ENCODE measurements around the gene C12orf57. TPM values are rescaled to one million over a fixed set of nuclear protein-coding genes. Genes with fewer than 3 reads are reported as not detected.

The C12orf57 gene
- polyA plus RNA-seq, 4 donors = 119 to 379 (median 273) TPM

- DNase-seq (peak; percentile 98), FAIRE-seq (no peak)
- Histone ChIP-seq H3K4me1 (ENCODE audit: control insufficient read depth in 3 of 3, insufficient read depth in 2 of 3, low read depth in 1 of 3, low read length in 2 of 3) (peaks cover 4 to 23% (median 5%) of the 10 kb centered on the region in 3 donors), H3K27ac (ENCODE audit: low read depth in 1 of 3, low read length in 2 of 3) (peak overlapping the region; percentile 82 to 99 (median 92)), H3K4me3 (ENCODE audit: low read depth in 1 of 3, low read length in 3 of 3) (peak overlapping the region in 2 of 3 donors; percentile 50 to 60), H3K9me3 (ENCODE audit: control insufficient read depth in 2 of 2, insufficient read depth in 1 of 2, low read depth in 1 of 2, low read length in 1 of 2) (no peaks in the 10 kb centered on the region), H3K36me3 (ENCODE audit: control insufficient read depth in 3 of 3, insufficient read depth in 2 of 3, low read depth in 1 of 3, low read length in 3 of 3) (peaks cover 0 to 28% (median 2%) of the 10 kb centered on the region in 3 donors), H3K27me3 (ENCODE audit: control insufficient read depth in 3 of 3, insufficient read depth in 3 of 3, low read length in 3 of 3) (no peaks in the 10 kb centered on the region)
- 3 to 21% (median 4%) methylated on average over 29 to 32 of the region's 32 CpGs for WGBS, 3 donors
These were observed 2.5 kb downstream of the C12orf57 start for GRCh38 chr12:6946033-6946919.

- no peaks in the 10 kb centered on the region for H3K9me3 ChIP-seq (ENCODE audit: control insufficient read depth in 2 of 2, insufficient read depth in 1 of 2, low read depth in 1 of 2, low read length in 1 of 2)
- FAIRE-seq (no peak), DNase-seq (peak in 1 of 2 donors; percentile 35)
- peaks cover 0 to 26% (median under 1%) of the 10 kb centered on the region in 3 donors for H3K36me3 ChIP-seq (ENCODE audit: control insufficient read depth in 3 of 3, insufficient read depth in 2 of 3, low read depth in 1 of 3, low read length in 3 of 3)
- peaks cover 4 to 23% (median 5%) of the 10 kb centered on the region in 3 donors for H3K4me1 ChIP-seq (ENCODE audit: control insufficient read depth in 3 of 3, insufficient read depth in 2 of 3, low read depth in 1 of 3, low read length in 2 of 3)
- 28 to 52% (median 38%) methylated on average over 8 of the region's 8 CpGs for WGBS, 3 donors
- H3K27ac ChIP-seq (ENCODE audit: low read depth in 1 of 3, low read length in 2 of 3) = peak overlapping the region; percentile 38 to 99 (median 62)
- peak overlapping the region in 2 of 3 donors; percentile 50 to 60 for H3K4me3 ChIP-seq (ENCODE audit: low read depth in 1 of 3, low read length in 3 of 3)
- no peaks in the 10 kb centered on the region for H3K27me3 ChIP-seq (ENCODE audit: control insufficient read depth in 3 of 3, insufficient read depth in 3 of 3, low read length in 3 of 3)
These were observed 3.1 kb downstream of the C12orf57 start for GRCh38 chr12:6946920-6947374.

- FAIRE-seq (no peak), DNase-seq (no peak)
- H3K27me3 ChIP-seq (ENCODE audit: control insufficient read depth in 3 of 3, insufficient read depth in 3 of 3, low read length in 3 of 3) = no peaks in the 10 kb centered on the region
- no peaks in the 10 kb centered on the region for H3K9me3 ChIP-seq (ENCODE audit: control insufficient read depth in 2 of 2, insufficient read depth in 1 of 2, low read depth in 1 of 2, low read length in 1 of 2)
- H3K4me3 ChIP-seq (ENCODE audit: low read depth in 1 of 3, low read length in 3 of 3) = no peak overlapping the region
- peaks cover 4 to 23% (median 5%) of the 10 kb centered on the region in 3 donors for H3K4me1 ChIP-seq (ENCODE audit: control insufficient read depth in 3 of 3, insufficient read depth in 2 of 3, low read depth in 1 of 3, low read length in 2 of 3)
- H3K27ac ChIP-seq (ENCODE audit: low read depth in 1 of 3, low read length in 2 of 3) = no peak overlapping the region
- H3K36me3 ChIP-seq (ENCODE audit: control insufficient read depth in 3 of 3, insufficient read depth in 2 of 3, low read depth in 1 of 3, low read length in 3 of 3) = peaks cover 0 to 27% (median 0%) of the 10 kb centered on the region in 3 donors
- 83 to 87% (median 85%) methylated on average over 8 of the region's 8 CpGs for WGBS, 3 donors
These were observed 3.8 kb downstream of the C12orf57 start for GRCh38 chr12:6947615-6948014.

- H3K27ac ChIP-seq (ENCODE audit: low read depth in 1 of 3, low read length in 2 of 3) = peak overlapping the region in 2 of 3 donors; percentile 39 to 78
- peaks cover 4 to 20% (median 5%) of the 10 kb centered on the region in 3 donors for H3K4me1 ChIP-seq (ENCODE audit: control insufficient read depth in 3 of 3, insufficient read depth in 2 of 3, low read depth in 1 of 3, low read length in 2 of 3)
- H3K9me3 ChIP-seq (ENCODE audit: control insufficient read depth in 2 of 2, insufficient read depth in 1 of 2, low read depth in 1 of 2, low read length in 1 of 2) = no peaks in the 10 kb centered on the region
- FAIRE-seq (no peak), DNase-seq (no peak)
- H3K4me3 ChIP-seq (ENCODE audit: low read depth in 1 of 3, low read length in 3 of 3) = no peak overlapping the region
- H3K36me3 ChIP-seq (ENCODE audit: control insufficient read depth in 3 of 3, insufficient read depth in 2 of 3, low read depth in 1 of 3, low read length in 3 of 3) = peaks cover 0 to 41% (median 0%) of the 10 kb centered on the region in 3 donors
- no peaks in the 10 kb centered on the region for H3K27me3 ChIP-seq (ENCODE audit: control insufficient read depth in 3 of 3, insufficient read depth in 3 of 3, low read length in 3 of 3)
- 66 to 73% (median 71%) methylated on average over 14 to 15 of the region's 15 CpGs for WGBS, 3 donors
These were observed 5.2 kb downstream of the C12orf57 start for GRCh38 chr12:6948873-6949594.

- Histone ChIP-seq H3K4me3 (ENCODE audit: low read depth in 1 of 3, low read length in 3 of 3) (peak overlapping the region in 1 of 3 donors; percentile 66), H3K27ac (ENCODE audit: low read depth in 1 of 3, low read length in 2 of 3) (peak overlapping the region in 2 of 3 donors; percentile 22 to 87), H3K36me3 (ENCODE audit: control insufficient read depth in 3 of 3, insufficient read depth in 2 of 3, low read depth in 1 of 3, low read length in 3 of 3) (peaks cover 0 to 52% (median 0%) of the 10 kb centered on the region in 3 donors), H3K9me3 (ENCODE audit: control insufficient read depth in 2 of 2, insufficient read depth in 1 of 2, low read depth in 1 of 2, low read length in 1 of 2) (no peaks in the 10 kb centered on the region), H3K4me1 (ENCODE audit: control insufficient read depth in 3 of 3, insufficient read depth in 2 of 3, low read depth in 1 of 3, low read length in 2 of 3) (peaks cover 1 to 10% (median 3%) of the 10 kb centered on the region in 3 donors), H3K27me3 (ENCODE audit: control insufficient read depth in 3 of 3, insufficient read depth in 3 of 3, low read length in 3 of 3) (no peaks in the 10 kb centered on the region)
- FAIRE-seq (no peak), DNase-seq (no peak)
- WGBS, 3 donors = 61 to 79% (median 75%) methylated on average over 1 of the region's 1 CpG
These were observed 6.6 kb downstream of the C12orf57 start for GRCh38 chr12:6950401-6950801.

GRCh38 chr12:6950811-6951540, 7.2 kb downstream of the C12orf57 start, which contains the start of gene PTPN6:
Gene PTPN6, plus strand, starts transcription at chr12:6951356. Its CDS starts 157 bp downstream, at chr12:6951513.
- no peaks in the 10 kb centered on the region for H3K9me3 ChIP-seq (ENCODE audit: control insufficient read depth in 2 of 2, insufficient read depth in 1 of 2, low read depth in 1 of 2, low read length in 1 of 2)
- FAIRE-seq (no peak), DNase-seq (peak in 1 of 2 donors; percentile 40)
- H3K27ac ChIP-seq (ENCODE audit: low read depth in 1 of 3, low read length in 2 of 3) = peak within 1 kb of the TSS in 2 of 3 donors; percentile 75 to 87
- H3K4me1 ChIP-seq (ENCODE audit: control insufficient read depth in 3 of 3, insufficient read depth in 2 of 3, low read depth in 1 of 3, low read length in 2 of 3) = peaks cover 0 to 5% (median 0%) of the 10 kb centered on the region in 3 donors
- WGBS, 3 donors = 64 to 76% (median 65%) methylated on average over 25 of the region's 25 CpGs
- H3K27me3 ChIP-seq (ENCODE audit: control insufficient read depth in 3 of 3, insufficient read depth in 3 of 3, low read length in 3 of 3) = no peaks in the 10 kb centered on the region
- H3K4me3 ChIP-seq (ENCODE audit: low read depth in 1 of 3, low read length in 3 of 3) = peak within 1 kb of the TSS; percentile 34 to 66 (median 64)
- peaks cover 0 to 52% (median 3%) of the 10 kb centered on the region in 3 donors for H3K36me3 ChIP-seq (ENCODE audit: control insufficient read depth in 3 of 3, insufficient read depth in 2 of 3, low read depth in 1 of 3, low read length in 3 of 3)

GRCh38 chr12:6951551-6952120, 7.8 kb downstream of the C12orf57 start:
- Histone ChIP-seq H3K9me3 (ENCODE audit: control insufficient read depth in 2 of 2, insufficient read depth in 1 of 2, low read depth in 1 of 2, low read length in 1 of 2) (no peaks in the 10 kb centered on the region), H3K4me1 (ENCODE audit: control insufficient read depth in 3 of 3, insufficient read depth in 2 of 3, low read depth in 1 of 3, low read length in 2 of 3) (peaks cover 0 to 3% (median 0%) of the 10 kb centered on the region in 3 donors), H3K27me3 (ENCODE audit: control insufficient read depth in 3 of 3, insufficient read depth in 3 of 3, low read length in 3 of 3) (no peaks in the 10 kb centered on the region), H3K36me3 (ENCODE audit: control insufficient read depth in 3 of 3, insufficient read depth in 2 of 3, low read depth in 1 of 3, low read length in 3 of 3) (peaks cover 0 to 58% (median 4%) of the 10 kb centered on the region in 3 donors), H3K4me3 (ENCODE audit: low read depth in 1 of 3, low read length in 3 of 3) (peak overlapping the region; percentile 34 to 66 (median 64)), H3K27ac (ENCODE audit: low read depth in 1 of 3, low read length in 2 of 3) (peak overlapping the region in 2 of 3 donors; percentile 75 to 87)
- WGBS, 3 donors = 62 to 72% (median 71%) methylated on average over 19 to 20 of the region's 20 CpGs
- DNase-seq (no peak), FAIRE-seq (no peak)
